Epithelial cell of esophagus (primary cell): ENCODE results near the gene MSH5.

Experiments used
- DNase-seq: peaks from one replicate; pipeline ENCODE4 v3.0.0; 2010; ENCODE audit warnings: low read depth
- H3K4me3 ChIP-seq: 2 replicates; pipeline ENCODE4 v1.5.1; 2011; ENCODE audit warnings: mild to moderate bottlenecking, low read length, control low read depth
- CTCF ChIP-seq: IDR thresholded peaks from 2 replicates; pipeline ENCODE4 v1.5.1; 2011; ENCODE audit warnings: low read depth, mild to moderate bottlenecking, low read length, control low read depth, inconsistent platforms; ENCODE audit not compliant: insufficient read depth; ENCODE audit errors: missing control alignments

The MSH5 gene

GRCh38 chr6:31727034-31727716 is 12.6 kb upstream of the MSH5 start:
- no peak overlapping the region for H3K4me3 ChIP-seq
- TF ChIP-seq CTCF, result no peak

GRCh38 chr6:31727717-31728671 is 11.8 kb upstream of the MSH5 start:
- DNase-seq, result no peak
- TF ChIP-seq CTCF, result no peak
- no peak overlapping the region for H3K4me3 ChIP-seq

More at GRCh38 chr6:31727034-31727716, 12.6 kb upstream of the MSH5 start:
- DNase-seq, result no peak

- peak within 1 kb of the TSS; percentile 66 for H3K4me3 ChIP-seq
- TF ChIP-seq CTCF, result peak; percentile 57
- DNase-seq, result no peak
These were observed 10.9 kb upstream of the MSH5 start, which contains the start of gene DDAH2 for GRCh38 chr6:31728767-31729514. DDAH2 (minus strand) TSS chr6:31729299; CDS start chr6:31729161, 138 bp downstream.

GRCh38 chr6:31729515-31729978 is 10.3 kb upstream of the MSH5 start:
- DNase-seq, result peak; percentile 81
- TF ChIP-seq CTCF, result no peak
- H3K4me3 ChIP-seq, result peak overlapping the region; percentile 66

GRCh38 chr6:31729979-31730630 is 9.7 kb upstream of the MSH5 start:
- no peak for TF ChIP-seq CTCF
- peak overlapping the region; percentile 66 for H3K4me3 ChIP-seq
- peak; percentile 69 for DNase-seq

GRCh38 chr6:31730631-31731086 is 9.1 kb upstream of the MSH5 start:
- H3K4me3 ChIP-seq, result no peak overlapping the region
- no peak for DNase-seq
- no peak for TF ChIP-seq CTCF
